HepG2 (cell line): Measurements from ENCODE around the gene STYXL2. TPM values are rescaled to one million over a fixed set of nuclear protein-coding genes. Genes with fewer than 3 reads are reported as not detected.

Source experiments
- ARID3A ChIP-seq: IDR thresholded peaks from 2 replicates; pipeline ENCODE4 v1.6.1; 2012; ENCODE audit warnings: low read depth, low read length, improper control_type of control experiment
- CREBL2 ChIP-seq: sonication (generic); formaldehyde crosslinking; IDR thresholded peaks from 2 replicates; pipeline ENCODE4 v1.8.1; 2023; ENCODE audit warnings: missing genetic modification reagents, mild to moderate bottlenecking, borderline replicate concordance
- ELF3 ChIP-seq: IDR thresholded peaks from 2 replicates; pipeline ENCODE4 v1.6.1; 2016; ENCODE audit warnings: missing genetic modification reagents, missing compliant biosample characterization
- ETV5 ChIP-seq: IDR thresholded peaks from 2 replicates; pipeline ENCODE4 v1.6.1; 2018; ENCODE audit warnings: missing biosample characterization, missing genetic modification reagents, inconsistent platforms, borderline replicate concordance
- FUBP1 ChIP-seq: sonication (generic); formaldehyde crosslinking; IDR thresholded peaks from 2 replicates; pipeline ENCODE4 v1.5.1; 2020; ENCODE audit warnings: missing genetic modification reagents, mild to moderate bottlenecking, borderline replicate concordance
- GMEB1 ChIP-seq: sonication (generic); formaldehyde crosslinking; IDR thresholded peaks from 2 replicates; pipeline ENCODE4 v1.5.1; 2020; ENCODE audit warnings: missing genetic modification reagents, mild to moderate bottlenecking, borderline replicate concordance
- LBX2 ChIP-seq: sonication (generic); formaldehyde crosslinking; IDR thresholded peaks from 2 replicates; pipeline ENCODE4 v1.5.0; 2020; ENCODE audit warnings: missing genetic modification reagents, mild to moderate bottlenecking, borderline replicate concordance
- RARG ChIP-seq: sonication (generic); formaldehyde crosslinking; IDR thresholded peaks from 2 replicates; pipeline ENCODE4 v1.4.0; 2020; ENCODE audit warnings: low read depth, mild to moderate bottlenecking, missing genetic modification reagents
- SMAD1 ChIP-seq: sonication (generic); formaldehyde crosslinking; IDR thresholded peaks from 2 replicates; pipeline ENCODE4 v1.4.0; 2020; ENCODE audit warnings: missing genetic modification reagents, low read depth, mild to moderate bottlenecking, borderline replicate concordance
- TBL1XR1 ChIP-seq: fragments of 150-350 bp; IDR thresholded peaks from 2 replicates; pipeline ENCODE4 v1.6.1; 2014; ENCODE audit warnings: borderline replicate concordance, low read length; ENCODE audit not compliant: partially characterized antibody
- TEAD3 ChIP-seq: optimal IDR thresholded peaks from 2 replicates; pipeline ENCODE3; 2016; ENCODE audit warnings: borderline replicate concordance
- WIZ ChIP-seq: sonication (generic); formaldehyde crosslinking; IDR thresholded peaks from 2 replicates; pipeline ENCODE4 v1.5.1; 2020; ENCODE audit warnings: mild to moderate bottlenecking, missing genetic modification reagents
- ZMAT3 ChIP-seq: sonication (generic); formaldehyde crosslinking; conservative IDR thresholded peaks from 2 replicates; pipeline ENCODE4 v1.7.0; 2021; ENCODE audit warnings: missing genetic modification reagents
- ZNF280B ChIP-seq: sonication (generic); formaldehyde crosslinking; IDR thresholded peaks from 2 replicates; pipeline ENCODE4 v1.5.0; 2020; ENCODE audit warnings: missing genetic modification reagents, mild to moderate bottlenecking, borderline replicate concordance
- ZNF33A ChIP-seq: sonication (generic); formaldehyde crosslinking; IDR thresholded peaks from 2 replicates; pipeline ENCODE4 v1.5.1; 2020; ENCODE audit warnings: missing genetic modification reagents, mild to moderate bottlenecking, moderate library complexity, borderline replicate concordance
- ZNF574 ChIP-seq: sonication (generic); formaldehyde crosslinking; IDR thresholded peaks from 2 replicates; pipeline ENCODE4 v1.4.0; 2020; ENCODE audit warnings: missing genetic modification reagents
- ZNF724P ChIP-seq: sonication (generic); formaldehyde crosslinking; IDR thresholded peaks from 2 replicates; pipeline ENCODE4 v1.8.0; 2022; ENCODE audit warnings: missing genetic modification reagents, borderline replicate concordance
- ZNF766 ChIP-seq: sonication (generic); formaldehyde crosslinking; IDR thresholded peaks from 2 replicates; pipeline ENCODE4 v1.5.0; 2020; ENCODE audit warnings: missing genetic modification reagents, borderline replicate concordance
- polyA plus RNA-seq, 8 experiments: library from polyadenylated mRNA; depleted of rRNA in 3 of 8; stranded (reverse) in 7 of 8; unstranded in 1 of 8; fragments of >200 nt; fragmentation: Illumina TruSeq in 4 of 8; extraction: Trizol in 4 of 8; gene quantifications; 2 replicates each; pipeline versions ENCODE4 v1.2.1 to v1.2.3, GENCODE V29; 2011 to 2016; ENCODE audit warnings: low read depth in 4 of 8, missing spikeins in 1 of 8, mixed read lengths in 1 of 8; ENCODE audit not compliant: insufficient read depth in 1 of 8
- total RNA-seq, 5 experiments: library from RNA; depleted of rRNA; stranded (reverse); fragments of >200 nt; fragmentation: Illumina TruSeq; extraction: Trizol; gene quantifications; 2 replicates each; pipeline ENCODE4 v1.2.3, GENCODE V29; 2016; ENCODE audit warnings: low read depth in 1 of 5

Gene STYXL2
- total and polyA plus RNA-seq, 2 of the 13 experiments (the other 11 are each of a cell fraction or from before 2014, with no cell fraction given) = not detected

GRCh38 chr1:167082511-167083027 is 11.3 kb upstream of the STYXL2 start (continued):
- TF ChIP-seq ZNF574 (CRISPR knock-in tag) (peak; percentile 15; the same call in 1 of the 2 replicates), LBX2 (CRISPR knock-in tag) (no peak), FUBP1 (CRISPR knock-in tag) (no peak), SMAD1 (CRISPR knock-in tag) (no peak), ETV5 (CRISPR knock-in tag) (no peak), ELF3 (CRISPR knock-in tag) (peak; percentile 62), CREBL2 (CRISPR knock-in tag) (no peak), WIZ (peak; percentile 79; the same call in 1 of the 2 replicates), ZNF33A (CRISPR knock-in tag) (no peak), TBL1XR1 (no peak), ZMAT3 (CRISPR knock-in tag) (no peak), ARID3A (no peak), RARG (CRISPR knock-in tag) (no peak), ZNF766 (no peak), ZNF280B (CRISPR knock-in tag) (no peak), ZNF724P (CRISPR knock-in tag) (no peak), GMEB1 (CRISPR knock-in tag) (no peak), TEAD3 (CRISPR knock-in tag) (peak; percentile 27)
